GM06990 (cell line): ENCODE results near the gene OR3A2.
"Not testable (repeated sequence)": the region's sequence is repeated elsewhere in the genome, so short reads cannot be mapped to it uniquely, and the experiment has no call there.

Experiments
- DNase-seq: peaks from one replicate; pipeline ENCODE4 v3.0.0-alpha.2; 2011; ENCODE audit not compliant: insufficient read length; ENCODE audit errors: extremely low read depth
- H3K27me3 ChIP-seq: replicated peaks from 2 replicates; pipeline ENCODE4 v1.6.0; 2011; ENCODE audit warnings: low read length; ENCODE audit not compliant: control insufficient read depth, insufficient read depth
- H3K36me3 ChIP-seq: 2 replicates; pipeline ENCODE4 v1.5.1; 2011; ENCODE audit warnings: low read length; ENCODE audit not compliant: control insufficient read depth, insufficient read depth
- H3K4me3 ChIP-seq: replicated peaks from 2 replicates; pipeline ENCODE4 v1.5.1; 2011; ENCODE audit warnings: low read depth, mild to moderate bottlenecking, control low read depth, low read length
- TF ChIP-seq, protein P1 (sequence below): IDR thresholded peaks from 2 replicates; pipeline ENCODE4 v1.5.1; 2011; ENCODE audit warnings: low read length, control low read depth, mild to moderate bottlenecking, inconsistent platforms; ENCODE audit not compliant: insufficient read depth, poor library complexity, severe bottlenecking

The OR3A2 gene

GRCh38 chr17:3411070-3411469 lies 25.0 kb upstream of the OR3A2 start, which contains the start of gene OR3A3:
TSS of gene OR3A3 (plus strand) at chr17:3411370.
- Histone ChIP-seq H3K27me3 (no peaks in the 10 kb centered on the region), H3K36me3 (no peaks in the 10 kb centered on the region), H3K4me3 (no peak within 1 kb of the TSS)
- TF ChIP-seq, protein P1, sequence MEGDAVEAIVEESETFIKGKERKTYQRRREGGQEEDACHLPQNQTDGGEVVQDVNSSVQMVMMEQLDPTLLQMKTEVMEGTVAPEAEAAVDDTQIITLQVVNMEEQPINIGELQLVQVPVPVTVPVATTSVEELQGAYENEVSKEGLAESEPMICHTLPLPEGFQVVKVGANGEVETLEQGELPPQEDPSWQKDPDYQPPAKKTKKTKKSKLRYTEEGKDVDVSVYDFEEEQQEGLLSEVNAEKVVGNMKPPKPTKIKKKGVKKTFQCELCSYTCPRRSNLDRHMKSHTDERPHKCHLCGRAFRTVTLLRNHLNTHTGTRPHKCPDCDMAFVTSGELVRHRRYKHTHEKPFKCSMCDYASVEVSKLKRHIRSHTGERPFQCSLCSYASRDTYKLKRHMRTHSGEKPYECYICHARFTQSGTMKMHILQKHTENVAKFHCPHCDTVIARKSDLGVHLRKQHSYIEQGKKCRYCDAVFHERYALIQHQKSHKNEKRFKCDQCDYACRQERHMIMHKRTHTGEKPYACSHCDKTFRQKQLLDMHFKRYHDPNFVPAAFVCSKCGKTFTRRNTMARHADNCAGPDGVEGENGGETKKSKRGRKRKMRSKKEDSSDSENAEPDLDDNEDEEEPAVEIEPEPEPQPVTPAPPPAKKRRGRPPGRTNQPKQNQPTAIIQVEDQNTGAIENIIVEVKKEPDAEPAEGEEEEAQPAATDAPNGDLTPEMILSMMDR, result no peak
- DNase-seq, result no peak

- not testable (repeated sequence) for H3K36me3 ChIP-seq, H3K27me3 ChIP-seq, H3K4me3 ChIP-seq, DNase-seq
Measured at GRCh38 chr17:3403856-3404255, 17.7 kb upstream of the OR3A2 start.

DNA sequence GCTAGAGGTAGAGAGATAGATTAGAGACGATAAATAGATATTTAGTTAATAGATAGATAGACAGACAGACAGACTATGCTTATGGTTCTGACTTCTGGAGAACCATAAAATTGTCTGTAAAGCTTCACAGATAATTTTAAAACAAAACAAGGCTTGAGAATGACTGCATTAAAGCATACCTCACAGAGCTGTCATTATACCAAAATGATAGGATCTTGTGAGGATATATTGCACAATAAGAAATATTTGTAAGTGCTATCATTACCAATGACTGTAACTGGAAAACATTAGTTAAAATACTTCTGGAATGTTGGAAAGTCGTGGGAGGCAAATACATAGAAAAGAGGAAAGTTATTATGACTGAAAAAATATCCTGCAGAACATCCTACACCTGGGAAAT lies 15.7 kb upstream of the OR3A2 start:
- no peak for DNase-seq
- H3K4me3 ChIP-seq, result no peak overlapping the region
- TF ChIP-seq, protein P1, result no peak
- no peaks in the 10 kb centered on the region for H3K36me3 ChIP-seq
- H3K27me3 ChIP-seq, result no peaks in the 10 kb centered on the region

DNA sequence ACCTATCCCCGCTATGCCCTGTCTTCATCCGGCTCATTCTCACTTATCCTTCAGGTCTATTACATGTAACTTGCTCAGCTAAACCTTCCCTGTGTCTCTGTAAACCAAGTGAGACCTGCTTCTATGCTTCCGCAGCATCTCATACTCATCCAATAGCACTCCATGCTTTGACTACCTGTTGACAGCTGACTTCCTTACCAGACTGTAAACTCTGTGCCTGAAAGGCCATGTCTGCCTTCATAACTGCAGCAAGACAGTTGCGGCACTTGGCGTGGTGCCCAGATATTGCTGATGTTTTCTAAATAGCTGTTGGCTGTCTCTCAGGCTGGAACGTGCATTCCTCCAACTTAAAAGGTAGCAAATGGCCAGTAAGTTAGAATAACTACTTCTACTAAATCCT lies 13.9 kb upstream of the OR3A2 start:
- no peak for DNase-seq
- H3K36me3 ChIP-seq, result no peaks in the 10 kb centered on the region
- TF ChIP-seq, protein P1, result no peak
- H3K27me3 ChIP-seq, result no peaks in the 10 kb centered on the region
- H3K4me3 ChIP-seq, result no peak overlapping the region

DNA sequence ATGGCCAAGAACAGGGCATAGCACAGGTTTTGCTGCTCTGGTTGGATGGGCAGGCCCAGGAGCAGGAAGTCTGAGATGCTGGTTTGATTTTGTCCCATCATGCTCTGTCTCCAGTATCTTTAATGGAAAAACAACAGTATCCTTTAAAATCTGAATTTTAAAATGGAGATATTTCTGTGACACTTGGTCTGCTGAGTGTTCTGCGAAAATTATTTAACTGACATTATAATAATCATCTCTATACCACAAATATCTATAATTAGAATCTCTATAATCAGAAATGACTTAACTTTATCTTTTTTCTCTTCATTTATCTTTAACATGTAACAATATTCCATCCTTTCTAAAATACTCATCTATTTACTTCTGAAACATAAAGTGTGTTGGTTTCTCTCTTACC lies 12.2 kb upstream of the OR3A2 start, which contains the start of gene OR1E1:
OR1E1 (minus strand) TSS at position 101 of the 400 bp plus-strand sequence; CDS start at position 101, 0 bp downstream.
- no peaks in the 10 kb centered on the region for H3K36me3 ChIP-seq
- no peaks in the 10 kb centered on the region for H3K27me3 ChIP-seq
- DNase-seq, result no peak
- no peak within 1 kb of the TSS for H3K4me3 ChIP-seq
- TF ChIP-seq, protein P1, result no peak

- not testable (repeated sequence) for H3K4me3 ChIP-seq, H3K27me3 ChIP-seq, H3K36me3 ChIP-seq, DNase-seq
Measured at GRCh38 chr17:3397801-3398200, 11.7 kb upstream of the OR3A2 start.

GRCh38 chr17:3389791-3390190 lies 3.7 kb upstream of the OR3A2 start:
- no peaks in the 10 kb centered on the region for H3K36me3 ChIP-seq
- TF ChIP-seq, protein P1, result no peak
- no peak overlapping the region for H3K4me3 ChIP-seq

More at GRCh38 chr17:3389791-3390190, 3.7 kb upstream of the OR3A2 start:
- H3K27me3 ChIP-seq, result no peaks in the 10 kb centered on the region
- no peak for DNase-seq
